NCI-H82 treated with DMSO at 0.1 percent for 48 hours (cell line): ENCODE measurements around the gene PECR.

Experiments used
- DNase-seq: peaks from one replicate; lab custom pipeline; 2025; ENCODE audit not compliant: unreplicated experiment; lab: John Stamatoyannopoulos, UW

Gene PECR

DNA sequence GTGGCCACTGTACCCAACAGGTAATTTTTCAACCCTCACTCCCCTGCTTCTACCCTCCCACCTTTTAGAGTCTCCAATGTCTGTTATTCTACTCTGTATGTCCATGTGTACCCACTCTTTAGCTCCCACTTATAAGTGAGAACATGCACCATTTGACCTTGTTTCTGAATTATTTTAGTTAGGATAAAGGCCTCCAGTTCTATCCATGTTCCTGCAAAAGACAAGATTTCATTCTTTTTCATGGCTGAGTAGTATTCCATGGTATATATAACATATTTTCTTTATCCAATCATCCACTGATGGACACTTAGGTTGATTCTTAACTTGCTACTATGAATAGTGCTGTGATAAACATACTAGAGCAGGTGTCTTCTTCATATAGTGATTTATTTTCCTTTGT, 9.1 kb downstream of the PECR start:
- no peak for DNase-seq

DNA sequence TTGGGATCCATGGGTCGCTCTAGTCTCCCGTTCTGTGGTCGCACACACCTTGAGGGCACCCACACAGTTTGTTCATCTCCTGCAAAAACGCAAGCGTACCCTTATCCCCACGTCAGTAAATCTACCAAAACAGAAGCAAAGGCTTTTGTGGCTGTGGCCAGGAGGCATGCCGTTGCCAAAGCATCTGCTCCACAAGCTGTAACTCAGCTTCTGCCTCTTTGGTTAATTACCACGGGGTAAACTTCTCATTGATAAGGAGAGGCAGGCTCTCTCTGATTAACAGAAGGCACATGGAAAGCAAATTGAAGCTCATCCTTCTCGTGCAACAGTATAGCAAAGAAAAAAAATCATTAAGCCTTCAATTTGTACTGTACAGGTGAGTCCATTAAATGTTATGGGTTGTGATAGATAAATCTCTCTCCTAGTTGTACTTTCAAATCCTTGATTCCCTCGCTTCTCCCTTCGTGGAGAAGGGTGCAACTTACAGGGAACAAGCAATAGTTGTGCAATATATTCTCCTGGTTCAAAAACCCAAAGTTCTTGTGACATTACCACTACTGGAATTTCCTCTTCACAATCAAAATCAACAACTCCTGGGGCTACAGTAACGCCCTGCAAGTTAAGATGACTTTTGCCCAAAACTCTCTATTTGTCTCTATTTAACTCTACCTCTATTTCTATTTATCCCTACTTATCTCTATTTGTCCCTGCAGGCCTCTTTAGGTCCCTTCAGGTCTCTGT, 10.3 kb downstream of the PECR start:
- DNase-seq = no peak

DNA sequence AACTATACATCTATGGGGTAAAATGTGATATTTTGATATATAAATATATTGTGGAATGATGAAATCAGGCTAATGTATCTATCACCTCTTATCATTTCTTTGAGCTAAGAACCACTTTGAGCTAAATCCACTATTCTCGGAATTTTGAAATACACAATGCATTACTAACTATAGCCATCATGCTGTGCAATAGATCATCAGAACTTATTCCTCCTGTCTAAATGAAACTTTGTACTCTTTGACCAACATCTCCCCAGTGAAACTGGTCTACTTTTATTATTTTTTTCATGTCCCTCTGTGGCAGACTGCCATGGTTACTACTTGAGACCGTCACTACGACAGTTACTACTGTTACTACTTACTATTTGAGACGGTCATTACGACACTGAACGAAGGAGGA, 11.4 kb downstream of the PECR start:
- DNase-seq = no peak

DNA sequence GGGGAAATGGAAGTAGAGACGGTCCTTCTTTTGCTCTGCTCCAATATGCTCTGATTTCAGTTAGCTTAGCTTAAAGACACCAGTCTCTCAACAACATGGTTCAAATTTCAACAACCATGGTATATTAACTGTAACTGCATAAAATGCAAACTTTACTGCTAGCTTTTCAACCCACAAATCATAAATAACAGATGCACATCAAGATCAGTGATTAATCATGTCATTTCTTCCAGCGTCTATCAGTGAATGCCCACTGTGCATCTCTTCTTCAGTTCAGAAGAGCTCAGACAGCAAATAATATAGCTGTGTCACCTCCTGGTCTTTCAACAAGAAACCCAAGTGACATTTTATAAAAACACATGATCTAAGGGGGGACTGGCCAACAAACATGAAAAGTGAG, 12.6 kb downstream of the PECR start:
- no peak for DNase-seq

DNA sequence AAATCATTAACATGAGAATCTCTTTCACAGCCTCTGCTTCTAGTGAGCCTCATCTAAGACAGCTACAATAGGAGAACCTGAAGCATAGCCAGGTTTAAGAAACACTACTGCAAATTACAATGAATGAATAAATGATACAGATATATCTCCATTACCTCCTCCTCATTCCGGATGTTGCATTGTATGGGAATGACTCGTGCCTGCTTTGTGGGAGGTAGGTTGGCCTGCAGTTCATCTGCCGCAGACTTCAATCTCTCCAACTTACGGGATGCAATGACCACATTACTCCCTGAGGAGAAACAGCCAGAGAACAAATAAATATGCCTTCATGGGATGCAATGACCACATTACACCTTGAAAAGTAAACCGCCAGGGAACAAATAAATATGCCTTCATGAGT, 15.4 kb downstream of the PECR start:
- no peak for DNase-seq

DNA sequence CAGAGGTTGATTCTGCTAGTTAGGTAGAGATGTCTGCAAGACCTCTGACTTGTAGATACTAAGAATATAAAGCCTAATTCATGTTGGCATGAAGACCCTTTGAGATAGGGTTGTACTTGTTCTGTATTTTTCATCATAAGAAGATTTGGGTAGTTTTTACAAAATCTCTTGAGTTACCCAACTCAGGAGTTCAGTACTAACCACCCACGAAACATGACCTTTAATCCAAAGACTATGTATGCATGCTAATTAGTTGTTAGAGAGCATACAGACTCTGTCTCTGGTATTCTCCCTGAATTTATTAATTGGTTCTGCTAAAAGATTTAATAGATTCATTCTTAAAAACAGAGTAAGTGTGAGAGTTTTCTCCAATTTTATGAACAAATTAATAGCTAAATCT, 16.9 kb downstream of the PECR start:
- no peak for DNase-seq

DNA sequence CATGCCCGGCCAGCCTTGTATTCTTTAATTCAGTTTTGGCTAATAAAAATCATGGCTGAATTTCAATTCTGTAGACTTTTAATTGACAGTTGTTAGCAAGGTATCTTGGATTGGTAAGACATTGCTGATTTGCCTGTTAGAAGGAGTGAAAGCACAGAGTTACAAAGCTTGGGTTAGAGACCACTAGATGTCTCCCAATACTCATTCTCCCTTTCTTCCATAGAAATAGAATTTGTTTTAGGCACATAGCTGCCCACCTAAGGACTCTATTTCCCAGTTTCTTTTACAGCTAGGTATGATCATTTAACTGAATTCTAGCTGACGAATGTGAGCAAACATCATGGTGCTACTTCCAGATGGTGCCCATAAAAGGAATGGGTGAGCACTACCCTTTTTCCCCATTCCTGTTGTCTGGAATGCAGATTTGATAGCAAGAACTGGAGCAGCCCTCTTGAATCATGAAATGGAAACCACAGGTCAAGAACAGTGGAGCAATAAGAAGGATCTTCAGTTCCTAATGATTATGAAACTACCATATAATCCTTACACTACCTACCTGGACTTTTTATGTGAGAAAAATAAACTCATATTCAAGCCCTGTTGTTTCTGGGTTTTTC, 17.5 kb downstream of the PECR start:
- no peak for DNase-seq

DNA sequence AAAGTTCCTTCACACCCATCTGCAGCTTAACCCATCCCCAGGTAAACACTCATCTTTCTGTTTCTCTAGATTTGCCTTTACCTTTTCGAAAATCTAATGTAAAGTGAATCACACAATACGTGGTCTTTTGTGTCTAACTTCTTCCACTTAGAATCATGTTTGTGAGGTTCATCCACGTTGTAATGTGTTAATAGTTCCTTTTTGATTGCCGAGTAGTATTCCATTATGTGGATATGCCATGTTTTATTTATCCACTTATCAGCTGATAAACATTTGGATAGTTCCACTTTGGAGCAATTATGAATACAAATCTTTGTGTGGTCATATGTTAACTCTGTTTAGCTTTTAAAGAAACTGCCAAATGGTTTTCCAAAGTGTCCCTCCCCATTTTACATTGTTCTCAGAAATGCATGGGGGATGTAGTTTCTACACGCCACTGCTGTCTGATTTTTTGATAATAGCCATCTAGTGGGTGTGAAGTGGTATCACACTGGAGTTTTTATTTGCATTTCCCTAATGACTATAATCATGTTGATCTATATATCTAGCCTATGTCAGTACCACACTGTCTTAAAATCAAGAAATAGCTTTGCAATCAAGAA, 22.3 kb downstream of the PECR start:
- DNase-seq = no peak

DNA sequence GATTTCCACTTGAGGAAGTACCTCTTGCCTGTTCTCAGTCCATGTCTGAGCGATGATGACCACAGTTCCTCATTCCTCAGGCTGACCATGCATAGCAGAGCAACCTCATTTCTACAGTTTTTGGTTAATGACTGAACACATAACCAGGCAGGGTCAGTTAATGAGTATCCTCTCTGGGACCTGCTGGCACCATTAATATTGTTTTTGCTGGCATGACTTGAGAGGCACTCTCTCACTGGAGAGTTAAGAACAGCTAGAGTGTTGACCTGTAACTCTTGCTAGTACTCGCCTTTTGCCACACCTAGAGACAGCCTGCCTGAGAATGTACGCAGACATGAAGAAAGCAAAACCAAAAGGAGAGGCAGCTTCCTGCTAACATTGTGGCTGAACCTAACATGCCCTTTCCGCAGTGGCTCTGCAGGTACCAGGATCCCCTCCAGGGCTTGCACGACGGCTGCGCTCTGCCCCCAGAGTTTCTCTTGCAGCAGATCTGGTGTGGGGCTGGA, 23.9 kb downstream of the PECR start:
- no peak for DNase-seq

DNA sequence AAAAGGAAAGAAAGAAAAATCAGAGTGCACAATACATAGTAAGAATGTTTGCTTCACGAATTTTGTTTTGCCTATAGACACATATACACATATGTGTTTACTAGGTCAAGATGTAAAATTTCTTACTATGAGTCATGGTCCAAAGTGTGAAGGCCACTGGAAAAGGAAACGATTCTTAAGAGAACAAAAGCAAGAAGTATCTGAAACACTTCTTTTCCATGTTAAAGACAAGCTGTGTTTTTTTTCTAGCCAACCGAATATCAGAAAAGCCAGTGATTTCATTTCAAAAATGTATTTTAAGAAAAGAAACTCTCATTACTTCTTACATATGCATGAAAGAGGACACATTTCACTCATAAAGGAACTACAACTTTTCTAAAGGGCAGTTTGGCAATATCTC, 24.9 kb downstream of the PECR start:
- no peak for DNase-seq

DNA sequence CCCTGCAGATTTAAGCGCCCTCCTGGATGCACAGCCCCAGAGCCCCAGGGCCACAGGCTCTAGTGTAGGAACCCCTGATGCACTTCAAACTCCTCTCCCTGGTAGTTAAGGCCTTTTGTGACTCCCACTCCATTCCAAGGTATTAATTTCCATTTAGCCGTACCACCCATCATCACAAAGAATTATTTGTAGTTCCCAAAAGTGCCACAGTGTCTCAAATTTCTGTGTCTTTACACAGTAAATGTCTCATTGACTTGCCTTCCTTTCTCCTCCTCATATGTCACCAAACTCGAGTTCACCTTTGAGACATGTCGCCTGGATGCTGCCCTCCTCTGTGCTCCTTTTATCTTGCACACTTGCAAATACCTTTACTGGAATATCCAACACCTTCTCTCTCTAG, 25.9 kb downstream of the PECR start:
- no peak for DNase-seq

DNA sequence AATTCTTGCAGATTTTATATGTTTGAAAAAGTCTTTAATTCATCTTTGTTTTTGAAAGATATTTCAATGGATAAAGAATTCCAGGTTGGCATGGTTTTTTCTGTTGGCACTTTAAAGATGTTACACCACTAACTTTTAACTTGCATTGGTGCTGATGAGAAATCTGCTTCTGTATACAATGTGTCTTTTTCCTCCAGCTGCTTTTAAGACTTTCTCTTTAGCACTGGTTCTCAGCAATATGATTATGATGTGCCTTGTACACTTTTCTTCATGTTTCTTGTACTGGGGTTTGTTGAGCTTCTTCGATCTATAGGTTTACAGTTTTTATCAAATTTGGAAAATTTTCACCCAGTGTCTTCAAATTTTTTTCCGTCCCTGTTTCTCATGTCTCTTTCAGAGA, 29.2 kb downstream of the PECR start:
- no peak for DNase-seq

DNA sequence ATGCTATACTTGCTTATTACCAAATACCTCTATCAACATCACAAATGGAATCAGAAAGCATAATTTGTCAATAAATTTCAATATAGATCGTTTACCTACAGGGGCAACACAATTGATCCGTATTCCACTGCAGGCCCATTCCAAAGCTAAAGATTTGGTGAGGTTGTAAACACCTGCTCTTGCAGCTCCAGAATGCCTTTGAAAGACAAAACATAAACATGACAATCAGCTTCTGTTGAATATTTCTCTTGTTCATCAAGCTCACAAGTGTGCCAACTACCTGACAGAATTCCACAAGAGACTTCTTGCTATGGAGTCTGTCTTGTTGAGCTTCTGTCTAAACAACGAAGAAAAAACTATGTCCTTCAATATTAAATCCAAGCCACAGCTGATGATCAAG, 30.3 kb downstream of the PECR start:
- no peak for DNase-seq

DNA sequence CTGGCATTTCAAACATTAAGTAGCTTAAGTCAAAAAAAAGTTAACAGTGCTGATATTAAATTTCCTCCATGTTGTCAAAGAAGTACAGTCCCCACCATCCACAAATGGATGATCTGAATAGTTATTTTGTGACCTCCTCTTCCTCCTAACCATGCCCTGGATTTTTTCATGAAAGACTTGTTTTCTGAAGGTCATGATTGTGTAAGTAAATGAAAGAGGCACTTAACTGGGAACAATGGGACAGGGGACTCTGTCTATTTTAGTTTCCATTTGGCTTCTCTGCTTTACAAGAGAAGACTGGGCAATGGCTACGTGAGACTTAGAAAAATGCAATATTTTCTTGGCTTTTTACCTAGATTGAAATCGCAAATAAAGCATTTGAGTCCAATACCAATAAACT, 32.2 kb downstream of the PECR start:
- DNase-seq = no peak

DNA sequence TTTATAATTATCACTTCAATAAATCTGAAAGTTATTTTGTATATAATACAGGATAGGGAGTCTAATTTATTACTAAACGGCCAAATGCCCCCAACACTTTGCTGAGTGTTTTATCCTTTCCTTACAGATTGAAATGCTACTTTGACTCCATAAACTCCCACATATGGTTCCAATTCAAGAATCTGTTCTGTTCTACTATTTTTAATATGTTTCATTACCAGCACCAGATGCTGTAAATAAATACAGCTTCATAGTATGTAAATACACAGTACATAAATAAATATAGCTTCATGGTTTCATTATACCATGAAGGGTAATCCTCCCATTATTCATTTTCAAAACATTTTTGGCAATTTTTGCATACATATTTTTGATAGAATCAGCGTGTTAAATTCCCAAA, 34.2 kb downstream of the PECR start:
- DNase-seq = no peak

DNA sequence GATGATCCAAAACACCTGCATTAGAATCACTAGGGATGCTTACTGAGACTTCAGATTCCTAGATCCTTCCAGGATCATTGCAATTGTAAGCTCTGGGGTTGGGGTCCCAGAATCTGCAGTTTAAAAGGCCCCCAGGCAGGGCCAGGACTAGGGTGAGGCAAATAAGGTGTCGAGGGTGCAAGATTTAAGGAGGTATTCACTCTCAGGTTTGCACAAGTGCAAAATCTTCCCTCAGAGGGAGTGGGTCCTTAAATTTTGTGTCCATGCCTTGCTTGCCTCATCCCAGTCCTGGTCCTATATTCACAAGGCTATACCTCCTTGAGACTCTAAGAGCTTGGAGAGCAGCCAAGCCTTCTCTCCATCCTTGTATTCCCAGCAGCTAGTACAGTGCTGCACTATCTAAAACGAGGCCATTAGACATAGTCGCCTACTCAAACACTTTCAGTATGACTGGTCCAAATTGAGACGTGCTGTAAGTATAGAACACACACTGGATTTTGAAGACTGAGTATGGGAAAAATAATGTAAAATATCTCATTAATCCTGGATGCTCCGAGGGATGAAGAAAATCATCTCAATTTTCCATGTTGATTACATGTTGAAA, 36.6 kb downstream of the PECR start:
- DNase-seq = no peak

DNA sequence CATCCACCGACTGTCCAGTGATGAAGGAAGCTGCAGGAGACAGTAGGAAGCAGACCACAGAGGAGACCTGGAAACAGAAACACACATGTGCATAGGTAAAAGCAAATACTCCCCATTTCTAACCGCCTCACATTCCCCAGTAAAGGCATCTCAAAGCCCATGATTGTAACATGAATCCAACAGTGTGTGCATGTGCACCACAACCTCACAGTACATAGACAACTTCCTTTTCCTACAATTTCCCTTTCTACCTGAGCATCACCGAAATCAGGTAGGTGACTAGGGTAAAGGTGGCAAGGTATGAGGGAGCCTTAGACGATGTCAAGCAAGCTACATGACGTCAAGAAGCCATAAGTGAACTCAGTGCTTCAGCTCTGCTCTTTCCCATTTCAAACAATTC, 37.7 kb downstream of the PECR start:
- DNase-seq = no peak

DNA sequence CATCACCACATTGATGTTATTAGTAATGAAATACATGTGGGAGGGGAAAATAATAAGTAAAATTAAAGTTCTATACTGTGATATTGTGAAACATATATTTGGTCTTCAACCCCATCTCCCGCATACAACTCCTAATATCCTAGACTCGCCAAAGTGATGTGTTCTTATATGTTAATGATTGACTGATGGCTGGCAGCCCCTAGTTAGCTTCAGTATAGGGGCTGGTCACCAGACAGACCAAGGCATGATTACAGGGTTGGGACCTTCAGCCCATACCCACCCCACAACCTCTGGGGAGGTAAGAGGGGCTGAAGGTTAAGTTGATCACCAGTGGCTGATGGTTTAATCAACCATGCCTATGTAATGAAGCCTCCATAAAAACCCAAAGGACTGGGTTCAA, 40.2 kb downstream of the PECR start:
- DNase-seq = no peak

DNA sequence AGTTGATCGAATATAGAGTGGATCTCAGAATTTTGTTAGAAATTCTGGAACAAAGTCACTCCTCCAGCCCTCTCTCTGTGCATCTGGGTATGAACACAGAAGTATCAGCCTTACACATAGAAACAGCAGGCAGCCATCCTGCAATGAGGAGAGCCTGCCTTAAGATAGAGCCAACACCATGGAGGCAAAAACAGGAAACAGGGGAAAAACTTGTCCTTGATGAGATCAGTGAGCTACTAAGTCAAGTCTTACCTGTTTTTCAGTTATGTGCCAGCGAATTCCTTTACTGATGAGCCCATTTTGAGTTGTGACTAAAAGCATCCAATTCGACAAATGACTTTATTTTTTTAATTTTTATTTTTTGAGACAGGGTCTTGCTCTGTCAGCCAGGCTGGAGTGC, 41.7 kb downstream of the PECR start:
- DNase-seq = no peak

DNA sequence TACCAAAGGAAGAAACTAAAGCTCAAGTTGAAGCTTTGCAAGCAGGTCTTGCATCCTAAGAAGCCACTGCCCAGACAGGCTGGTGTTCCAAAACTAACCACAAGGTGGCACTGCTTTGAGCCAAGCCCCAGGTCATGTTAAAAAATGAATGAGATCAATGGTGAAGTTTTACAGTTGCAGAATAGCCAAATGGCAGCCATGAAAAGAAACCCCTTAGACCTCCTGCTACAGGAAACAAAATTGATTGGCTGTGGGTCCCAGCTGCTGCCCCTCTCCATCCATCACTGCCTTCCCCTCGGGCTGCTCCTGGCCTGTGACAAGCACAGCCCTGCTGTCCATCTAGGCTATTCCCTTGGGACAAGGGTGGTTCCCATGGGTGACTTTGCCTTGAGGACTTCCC, 47.5 kb downstream of the PECR start:
- DNase-seq = peak; percentile 47

DNA sequence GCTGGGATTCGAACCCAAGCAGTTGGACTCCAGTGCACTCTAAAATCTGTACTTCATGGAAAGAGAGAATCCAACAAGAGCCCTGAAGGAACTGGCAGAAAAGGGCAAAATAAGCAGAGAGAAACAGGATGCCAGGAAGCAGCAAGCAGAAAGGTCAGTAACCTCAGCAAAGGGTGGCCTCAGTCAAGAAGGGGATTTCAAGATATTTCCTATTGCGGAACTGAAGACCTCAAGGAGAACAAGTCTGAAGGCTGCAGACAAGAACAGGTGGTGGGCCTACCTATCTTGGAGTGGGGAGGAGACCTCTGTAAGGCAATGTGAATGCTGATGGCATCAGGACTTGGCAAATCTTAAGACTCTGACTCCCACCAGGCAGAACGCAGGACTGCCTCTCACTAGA, 48.2 kb downstream of the PECR start:
- DNase-seq = no peak
